OCI-M1 (cell line): ENCODE measurements around the gene PSMB1.

Experiments used
- DNase-seq: peaks from one replicate; lab custom pipeline; 2025; lab: John Stamatoyannopoulos, UW

The PSMB1 gene

DNA sequence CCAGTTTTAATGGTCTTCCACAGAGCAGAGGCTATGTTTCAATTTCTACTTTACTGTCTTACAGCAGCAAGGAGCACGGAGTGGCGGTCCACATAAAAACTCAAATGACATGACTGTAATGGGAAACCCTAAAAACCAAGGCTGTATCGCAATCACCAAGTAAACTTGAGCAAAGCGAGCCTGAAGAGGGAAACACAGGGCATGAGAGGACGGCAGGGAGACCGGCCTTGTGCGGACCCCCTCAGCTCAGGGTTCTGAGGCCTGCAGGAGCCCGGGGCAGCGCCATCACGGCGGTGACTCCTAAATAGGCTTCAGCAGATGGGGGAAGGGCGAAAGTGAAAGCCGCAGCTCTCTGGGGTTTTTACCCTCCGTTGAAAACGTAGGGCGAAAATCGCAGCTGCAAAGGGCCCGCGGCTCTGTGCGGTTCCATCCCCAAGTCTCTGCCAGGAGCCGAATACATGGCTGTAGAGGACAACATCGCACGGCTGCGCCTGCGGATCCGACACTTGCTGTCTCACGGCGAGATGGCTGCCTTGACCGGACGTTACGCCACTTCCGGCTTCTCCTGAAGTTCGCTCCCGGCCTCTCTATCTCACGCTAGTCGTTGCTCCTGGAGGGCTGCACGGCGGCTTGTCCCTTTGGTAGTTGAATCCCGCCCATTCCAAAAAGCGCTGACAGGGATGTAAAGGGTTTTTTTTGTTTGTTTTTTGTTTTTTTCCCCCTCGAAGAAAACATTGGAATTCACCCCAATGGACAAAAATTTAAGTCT is at the start of gene PSMB1:
PSMB1 (minus strand) TSS at position 543 of the 769 bp plus-strand sequence; CDS start at position 478, 65 bp downstream.
- DNase-seq: peak; percentile 95

DNA sequence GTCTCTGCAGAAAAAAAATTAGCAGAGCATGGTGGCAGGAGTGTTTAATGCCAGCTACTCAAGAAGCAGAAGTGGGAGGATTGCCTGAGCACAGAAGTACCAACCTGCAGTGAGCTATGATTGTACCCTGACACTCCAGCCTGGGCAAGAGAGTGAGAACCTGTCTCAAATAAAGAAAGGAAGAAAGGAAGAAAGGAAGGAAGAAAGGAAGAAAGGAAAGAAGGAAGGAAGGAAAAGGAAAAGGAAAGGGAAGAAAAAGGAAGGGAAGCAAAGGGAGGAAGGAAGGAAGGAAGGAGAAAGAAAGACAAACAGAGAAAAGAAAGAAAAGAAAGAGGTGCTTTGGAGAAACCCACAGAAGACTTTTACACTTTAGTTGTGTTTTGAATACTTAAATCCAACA is 44.2 kb upstream of the PSMB1 start:
- DNase-seq: no peak

DNA sequence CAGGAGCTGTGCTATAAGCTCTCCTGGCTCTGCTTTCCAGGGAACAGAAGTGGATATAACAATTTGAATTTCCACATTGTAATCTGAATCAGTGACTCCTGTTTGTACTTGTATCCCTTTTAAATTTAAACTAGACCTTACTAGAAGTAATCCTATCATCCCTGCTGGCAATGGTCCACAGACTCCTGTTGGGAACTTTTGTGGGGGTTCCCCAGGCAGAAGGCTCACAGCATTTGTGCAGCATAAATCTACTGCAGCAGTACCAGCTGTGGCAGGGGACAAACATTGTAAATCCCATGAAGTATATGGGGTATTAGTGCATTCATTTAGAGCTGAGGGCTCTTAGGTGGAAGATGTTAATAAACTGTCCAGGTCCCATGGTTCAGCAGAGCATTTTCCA is 43.3 kb upstream of the PSMB1 start:
- DNase-seq: no peak

DNA sequence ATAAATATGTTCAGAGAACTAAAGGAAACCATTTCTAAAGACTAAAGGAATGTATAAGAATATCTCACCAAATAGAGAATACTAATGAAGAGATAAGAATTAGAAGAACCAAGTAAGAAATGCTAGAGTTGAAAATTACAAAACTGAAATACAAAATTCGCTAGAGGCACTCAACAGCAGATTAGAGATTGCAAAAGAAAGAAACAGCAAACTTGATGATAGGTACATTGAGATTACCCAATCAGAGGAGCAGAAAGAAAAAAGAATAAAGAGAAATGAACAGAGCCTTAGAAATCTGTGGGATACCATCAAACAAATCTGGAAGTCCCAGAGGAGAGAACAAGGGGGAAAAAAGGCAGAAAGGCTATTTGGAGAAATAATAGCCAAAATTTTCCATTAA is 37.6 kb upstream of the PSMB1 start:
- DNase-seq: no peak

DNA sequence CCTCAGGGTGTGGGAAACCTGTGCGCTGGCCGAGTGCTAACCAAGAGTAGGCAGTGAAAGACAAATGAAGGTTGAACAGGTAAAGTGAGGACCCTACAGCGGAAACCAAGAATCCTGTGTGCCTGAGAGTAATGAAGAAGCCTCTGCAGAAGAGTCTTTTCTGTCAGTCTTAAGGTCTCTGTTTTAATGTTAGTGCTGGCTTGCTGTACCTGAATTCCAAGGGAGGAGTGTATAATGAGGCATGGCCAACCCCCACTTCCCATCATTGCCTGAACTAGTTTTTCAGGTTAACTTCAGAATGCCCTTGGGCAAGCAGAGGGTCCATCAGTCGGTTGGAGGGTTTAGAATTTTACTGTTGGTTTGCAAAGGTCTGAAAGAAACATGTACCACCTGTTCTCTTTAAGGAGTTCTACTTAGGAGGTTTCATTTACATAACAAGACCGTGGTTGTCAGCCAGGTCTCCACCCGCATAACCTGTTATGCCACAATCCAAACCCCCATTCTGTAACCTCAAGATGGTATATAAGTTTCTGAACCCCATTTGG is 31.9 kb upstream of the PSMB1 start:
- no peak for DNase-seq

DNA sequence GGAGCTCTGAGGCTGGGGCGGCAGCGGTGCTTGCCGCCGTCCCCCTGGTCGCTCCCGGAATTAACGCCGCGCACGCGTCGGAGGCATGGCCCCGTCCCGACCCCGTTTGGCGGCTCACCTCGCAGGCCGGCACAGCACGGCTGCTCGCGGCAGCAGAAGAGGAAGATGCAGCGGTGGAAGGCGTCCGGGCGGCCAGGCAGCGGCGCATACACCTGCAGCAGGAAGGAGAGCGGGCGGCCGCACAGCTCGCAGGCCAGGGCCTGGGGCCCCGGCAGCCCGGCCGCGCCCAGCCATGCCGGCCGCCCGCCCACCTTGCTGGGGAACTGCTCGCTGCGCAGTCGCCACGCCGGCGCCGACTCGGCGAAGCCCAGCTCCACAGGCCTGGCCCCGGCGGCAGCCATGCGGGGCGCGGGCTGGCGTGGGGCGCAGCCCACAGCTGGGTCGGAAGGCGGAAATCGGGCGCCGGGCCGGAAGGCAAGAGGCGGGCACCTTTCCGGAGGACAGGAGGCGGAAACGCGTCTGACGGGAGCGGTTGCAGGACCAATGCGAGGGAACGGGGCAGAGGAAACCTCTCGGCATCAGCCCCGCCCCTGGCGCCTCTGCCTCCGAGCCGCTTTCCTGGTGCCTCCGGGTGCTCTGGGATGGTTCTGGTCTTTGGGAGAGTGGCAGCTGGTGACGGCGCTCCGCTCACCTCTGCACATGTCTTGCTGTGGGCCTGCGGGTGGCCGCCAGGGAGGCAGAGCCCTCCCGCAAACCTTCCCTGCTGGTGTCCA is 31.3 kb upstream of the PSMB1 start, which contains the start of gene PDCD2:
PDCD2 (minus strand) TSS at position 457 of the 773 bp plus-strand sequence; CDS start at position 401, 56 bp downstream.
- DNase-seq: peak; percentile 95

GRCh38 chr6:170583756-170584180 is 30.7 kb upstream of the PSMB1 start:
- DNase-seq: no peak

GRCh38 chr6:170578909-170579308 is 25.8 kb upstream of the PSMB1 start:
- DNase-seq: no peak

- DNase-seq: peak; percentile 38
Measured at GRCh38 chr6:170575250-170575649, 22.1 kb upstream of the PSMB1 start.

- DNase-seq: peak; percentile 88
Measured at GRCh38 chr6:170572704-170573466, 19.8 kb upstream of the PSMB1 start.

DNA sequence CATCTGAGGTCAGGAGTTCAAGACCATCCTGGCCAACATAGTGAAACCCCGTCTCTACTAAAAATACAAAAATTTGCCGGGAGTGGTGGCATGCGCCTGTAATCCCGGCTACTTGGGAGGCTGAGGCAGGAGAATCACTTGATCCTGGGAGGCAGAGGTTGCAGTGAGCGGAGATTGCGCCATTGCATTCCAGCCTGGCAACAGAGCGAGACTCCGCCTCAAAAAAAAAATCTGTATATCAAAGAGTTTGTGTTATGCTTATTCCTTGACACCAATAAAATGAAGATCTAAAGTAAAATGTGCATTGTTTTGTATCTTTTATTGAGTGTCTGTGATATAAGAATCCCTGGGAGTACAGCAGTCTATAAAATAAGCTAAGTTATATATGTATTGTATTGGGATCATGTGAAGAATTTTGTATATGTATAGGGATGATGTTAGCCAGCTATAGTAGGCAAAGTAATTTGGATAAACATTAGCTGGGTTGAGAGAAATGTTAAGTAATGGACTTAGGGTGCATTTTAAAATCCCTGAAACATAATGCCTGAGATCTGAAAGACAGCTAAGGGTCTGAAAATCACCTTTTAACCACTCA is 11.9 kb upstream of the PSMB1 start:
- DNase-seq: no peak

- DNase-seq: no peak
Measured at GRCh38 chr6:170561555-170561954, 8.4 kb upstream of the PSMB1 start.

GRCh38 chr6:170555305-170555704 is 2.2 kb upstream of the PSMB1 start:
- DNase-seq: no peak

DNA sequence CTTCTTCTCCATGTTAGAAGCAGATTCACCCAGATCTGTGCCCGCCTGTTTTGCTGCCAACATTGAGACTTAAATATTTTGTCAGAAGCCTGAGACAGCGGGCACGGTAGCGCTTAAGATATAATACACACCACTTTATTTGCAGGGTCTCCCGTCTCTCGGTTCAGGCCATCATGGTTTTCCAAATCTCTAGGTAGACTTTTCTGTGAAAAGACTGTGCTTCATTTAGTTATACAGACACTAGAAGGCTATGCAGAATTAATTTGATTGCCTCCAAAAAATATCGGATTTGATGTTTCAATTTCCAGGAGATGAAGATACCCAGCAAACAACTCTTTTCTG is 1.7 kb upstream of the PSMB1 start:
- DNase-seq: no peak

GRCh38 chr6:170554013-170554795 is 1.1 kb upstream of the PSMB1 start, which contains the start of gene TBP:
Gene TBP (plus strand): TSS chr6:170554369. CDS start chr6:170557030, 2,661 bp downstream.
- DNase-seq: peak; percentile 98

DNA sequence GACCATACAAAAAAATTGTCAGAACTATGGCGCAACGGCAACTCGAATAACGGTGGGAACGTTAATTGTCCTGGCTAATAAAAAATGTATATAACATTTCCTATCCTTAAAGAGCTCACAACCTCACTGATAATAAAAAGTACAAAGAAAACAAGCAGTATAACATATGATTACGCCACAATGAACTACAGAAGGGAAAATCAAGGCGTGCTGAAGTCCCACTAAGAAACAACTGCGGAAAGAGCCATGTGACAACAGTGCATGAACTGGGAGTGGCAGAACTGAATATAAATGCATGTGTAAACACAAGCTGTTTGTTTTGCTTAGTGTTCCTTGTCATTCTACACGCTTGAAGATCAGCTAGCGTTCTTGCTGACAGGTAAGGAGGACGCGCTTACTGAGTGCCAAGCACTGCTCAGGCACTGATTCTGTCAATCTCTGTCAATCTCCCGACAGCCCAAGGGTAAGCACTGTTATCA is 466 bp upstream of the PSMB1 start:
- no peak for DNase-seq

DNA sequence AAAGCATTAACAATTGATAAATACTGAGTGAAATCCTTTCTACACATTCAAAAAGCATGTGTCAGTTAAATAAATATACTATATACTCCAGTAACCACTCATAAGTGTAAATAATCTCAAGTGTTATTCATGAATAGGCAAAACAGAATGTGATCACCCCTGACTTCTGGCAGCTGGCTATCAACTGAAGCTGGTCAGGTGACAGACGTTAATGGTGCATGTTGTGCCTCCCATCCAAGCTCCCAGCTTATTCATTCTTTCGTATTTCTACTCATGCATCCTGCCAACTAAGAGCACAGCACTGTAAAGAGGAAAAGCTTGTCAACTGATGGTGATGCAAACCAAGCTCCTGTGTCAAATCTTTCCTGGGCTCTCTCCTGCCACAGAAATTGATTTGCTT is 7.7 kb downstream of the PSMB1 start:
- no peak for DNase-seq

- no peak for DNase-seq
Measured at GRCh38 chr6:170542031-170542719, 10.9 kb downstream of the PSMB1 start.

DNA sequence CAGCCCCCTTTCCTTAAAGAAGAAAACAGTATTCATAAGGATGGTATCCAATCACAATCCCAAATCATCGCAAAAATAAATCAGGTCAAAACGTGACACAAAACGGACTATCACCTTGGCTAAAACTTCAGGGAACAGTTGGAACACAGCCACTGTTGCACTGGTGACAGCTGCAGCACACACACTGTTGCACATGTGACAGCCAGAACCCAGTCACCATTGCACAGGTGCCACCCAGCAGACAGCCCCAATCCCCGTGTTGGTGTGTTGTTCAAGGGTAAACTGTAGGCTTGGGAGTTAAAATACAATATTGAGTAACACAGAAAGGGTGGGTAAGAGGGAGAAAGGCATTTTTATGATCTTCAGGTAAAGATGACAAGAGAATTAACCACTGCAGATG is 15.8 kb downstream of the PSMB1 start:
- DNase-seq: no peak

DNA sequence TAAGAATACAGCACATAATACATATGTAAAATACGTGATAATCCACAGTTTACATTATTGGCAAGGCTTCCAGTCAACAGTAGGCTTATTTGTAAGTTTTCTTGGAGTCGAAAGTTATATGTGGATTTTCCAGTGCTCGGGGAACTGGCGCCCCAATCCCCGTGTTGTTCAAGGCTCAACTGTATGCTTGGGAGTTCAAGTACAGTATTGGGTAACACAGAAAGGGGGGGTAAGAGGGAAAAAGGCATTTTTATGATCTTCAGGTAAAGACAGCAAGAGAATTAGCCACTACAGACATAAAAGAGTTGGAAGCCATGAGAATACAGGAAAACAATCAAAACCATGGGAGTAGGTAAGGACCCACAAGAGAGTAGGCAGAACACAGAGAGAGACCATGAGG is 16.4 kb downstream of the PSMB1 start:
- DNase-seq: no peak
